Endothelial cell of umbilical vein (primary cell): ENCODE results near the gene MXD4. TPM values are rescaled to one million over a fixed set of nuclear protein-coding genes. Genes with fewer than 3 reads are reported as not detected.

Experiments used
- BruUV-seq: library from RNA; stranded (reverse); fragments of 400-500 nt; replicated peaks from 2 replicates; lab custom pipeline; 2021; lab: Mats Ljungman, UMichigan
- CTCF ChIA-PET: fragments of 300-600, 350-600 bp; sonication (Branson Sonifier 250); formaldehyde crosslinking; loops from one replicate; lab custom pipeline; 2021; ENCODE audit warnings: antibody characterized with exemption, inconsistent platforms; lab: Charles Lee
- POLR2A ChIA-PET: fragments of 300-600, 350-600 bp; sonication (Branson Sonifier 250); formaldehyde crosslinking; loops from one replicate; lab custom pipeline; 2021; ENCODE audit warnings: antibody characterized with exemption, inconsistent platforms; lab: Charles Lee
- DNase-seq: peaks from one replicate; pipeline ENCODE4 v3.0.0-alpha.2; 2011; ENCODE audit warnings: low read depth, low spot score
- FAIRE-seq: peaks from 2 replicates; lab custom pipeline; 2011; peaks lifted over from hg19 to GRCh38; lab: Jason Lieb, UNC
- H2AFZ ChIP-seq: 2 replicates; pipeline ENCODE4 v1.6.0; 2012; ENCODE audit warnings: low read depth, low read length, control low read depth, inconsistent platforms
- H3K27ac ChIP-seq: 2 replicates; pipeline ENCODE4 v1.5.1; 2011; ENCODE audit warnings: low read depth, mild to moderate bottlenecking, control low read depth, low read length, moderate library complexity; ENCODE audit not compliant: insufficient read depth
- H3K27me3 ChIP-seq, 2 experiments: 2 replicates each; pipeline versions ENCODE4 v1.6.0 to v1.6.1; 2011; ENCODE audit warnings: low read length in 2 of 2, mixed read lengths in 1 of 2; ENCODE audit not compliant: control insufficient read depth in 2 of 2, insufficient read depth in 2 of 2
- H3K36me3 ChIP-seq, 2 experiments: 2 replicates in 1 of 2; 3 replicates in 1 of 2; pipeline ENCODE4 v1.5.1; 2011; ENCODE audit warnings: low read length in 2 of 2, mild to moderate bottlenecking in 1 of 2, moderate library complexity in 1 of 2; ENCODE audit not compliant: control insufficient read depth in 2 of 2, insufficient read depth in 2 of 2; ENCODE audit errors: extremely low read depth in 1 of 2
- H3K4me1 ChIP-seq: 3 replicates; pipeline ENCODE4 v1.5.1; 2011; ENCODE audit warnings: mild to moderate bottlenecking, low read length; ENCODE audit not compliant: control insufficient read depth, insufficient read depth; ENCODE audit errors: extremely low read depth
- H3K4me2 ChIP-seq: 2 replicates; pipeline ENCODE4 v1.6.1; 2011; ENCODE audit warnings: low read length, control low read depth, mixed read lengths; ENCODE audit not compliant: insufficient read depth
- H3K4me3 ChIP-seq, 3 experiments: fragments of 200-600 bp in 1 of 3; sonication (generic), shearing (Covaris generic) in 1 of 3; replicated peaks in 1 of 3; 2 replicates each; pipeline ENCODE4 v1.5.1; 2011 to 2016; ENCODE audit warnings: control low read depth in 3 of 3, low read length in 3 of 3, mild to moderate bottlenecking in 2 of 3, inconsistent platforms in 1 of 3, low read depth in 1 of 3, moderate library complexity in 1 of 3; ENCODE audit not compliant: insufficient read depth in 1 of 3
- H3K79me2 ChIP-seq: 2 replicates; pipeline ENCODE4 v1.6.0; 2012; ENCODE audit warnings: low read length, inconsistent platforms; ENCODE audit not compliant: control insufficient read depth, insufficient read depth
- H3K9ac ChIP-seq: replicated peaks from 2 replicates; pipeline ENCODE3; 2011; ENCODE audit warnings: low read length, control low read depth; ENCODE audit not compliant: insufficient read depth; ENCODE audit errors: extremely low read depth
- H3K9me1 ChIP-seq: replicated peaks from 3 replicates; pipeline ENCODE4 v1.6.0; 2011; ENCODE audit warnings: mild to moderate bottlenecking, low read length; ENCODE audit not compliant: control insufficient read depth, insufficient read depth; ENCODE audit errors: extremely low read depth
- H3K9me3 ChIP-seq: replicated peaks from 2 replicates; pipeline ENCODE4 v1.5.1; 2012; ENCODE audit warnings: low read length, inconsistent platforms; ENCODE audit not compliant: control insufficient read depth, insufficient read depth
- H4K20me1 ChIP-seq: replicated peaks from 2 replicates; pipeline ENCODE3; 2011; ENCODE audit warnings: mild to moderate bottlenecking, low read length; ENCODE audit not compliant: control insufficient read depth, insufficient read depth; ENCODE audit errors: extremely low read depth
- EZH2 ChIP-seq: IDR thresholded peaks from 2 replicates; pipeline ENCODE4 v1.6.1; 2012; ENCODE audit warnings: borderline replicate concordance, low read depth, mild to moderate bottlenecking, moderate library complexity, low read length, inconsistent platforms; ENCODE audit not compliant: severe bottlenecking
- FOS ChIP-seq: IDR thresholded peaks from 2 replicates; pipeline ENCODE4 v1.6.1; 2011; ENCODE audit warnings: mild to moderate bottlenecking, low read length, moderate library complexity, borderline replicate concordance; ENCODE audit not compliant: insufficient read depth
- GATA2 ChIP-seq: IDR thresholded peaks from 2 replicates; pipeline ENCODE4 v1.7.0; 2011; ENCODE audit warnings: low read depth, mild to moderate bottlenecking, moderate library complexity, mixed read lengths, low read length; ENCODE audit not compliant: insufficient read length, insufficient read depth
- JUN ChIP-seq: IDR thresholded peaks from 2 replicates; pipeline ENCODE4 v1.6.1; 2011; ENCODE audit warnings: borderline replicate concordance, low read depth; ENCODE audit not compliant: insufficient read length, insufficient read depth
- MYC ChIP-seq: IDR thresholded peaks from one replicate; pipeline ENCODE4 v1.6.1; 2011; ENCODE audit warnings: mild to moderate bottlenecking, low read depth, low read length
- POLR2A ChIP-seq: IDR thresholded peaks from 2 replicates; pipeline ENCODE4 v1.6.1; 2012; ENCODE audit warnings: low read depth, mild to moderate bottlenecking, control low read depth, low read length
- POLR2AphosphoS5 ChIP-seq: IDR thresholded peaks from 2 replicates; pipeline ENCODE4 v1.6.1; 2012; ENCODE audit warnings: low read depth, mild to moderate bottlenecking, control low read depth, low read length, moderate library complexity; ENCODE audit not compliant: insufficient read depth
- dilution Hi-C: fragments of 300-500 bp; cut with MboI; formaldehyde crosslinking; loops from one replicate; pipeline ENCODE4 v1.15.0; 2019; ENCODE audit warnings: low sequenced_read_pairs; ENCODE audit not compliant: extremely low pct_ligation_motif_present
- intact Hi-C: fragments of 100-400 bp; cut with micrococcal nuclease; formaldehyde crosslinking; loops from one replicate; pipeline ENCODE4 v1.10.0; 2022
- polyA plus RNA-seq, 4 experiments: library from polyadenylated mRNA; depleted of rRNA in 3 of 4; stranded (reverse) in 3 of 4; unstranded in 1 of 4; fragments of >200 nt; gene quantifications; 2 replicates each; pipeline versions ENCODE4 v1.2.1 to v1.2.3, GENCODE V29; 2011 to 2012; ENCODE audit warnings: missing spikeins in 1 of 4
- total RNA-seq: library from RNA; stranded (reverse); gene quantifications from 2 replicates; pipeline ENCODE4 v1.2.3, GENCODE V29; 2021
- TF ChIP-seq, protein P1 (sequence below): IDR thresholded peaks from 2 replicates; pipeline ENCODE4 v1.6.1; 2011; ENCODE audit not compliant: insufficient read depth, insufficient read length
- TF ChIP-seq, protein P2 (sequence below), 2 donors: IDR thresholded peaks; 1 replicate in 1 of 2; 2 replicates in 1 of 2; pipeline ENCODE4 v1.5.1; 2011; ENCODE audit warnings: low read length in 2 of 2, mild to moderate bottlenecking in 2 of 2, moderate library complexity in 2 of 2, control low read depth in 1 of 2, inconsistent platforms in 1 of 2, low read depth in 1 of 2; ENCODE audit not compliant: insufficient read depth in 1 of 2; ENCODE audit errors: extremely low read depth in 1 of 2

Gene MXD4
- total and polyA plus RNA-seq, 2 donors (not counting 3 experiments of a cell fraction or from before 2014, with no cell fraction given), result 62.7 to 74.1 TPM

DNA sequence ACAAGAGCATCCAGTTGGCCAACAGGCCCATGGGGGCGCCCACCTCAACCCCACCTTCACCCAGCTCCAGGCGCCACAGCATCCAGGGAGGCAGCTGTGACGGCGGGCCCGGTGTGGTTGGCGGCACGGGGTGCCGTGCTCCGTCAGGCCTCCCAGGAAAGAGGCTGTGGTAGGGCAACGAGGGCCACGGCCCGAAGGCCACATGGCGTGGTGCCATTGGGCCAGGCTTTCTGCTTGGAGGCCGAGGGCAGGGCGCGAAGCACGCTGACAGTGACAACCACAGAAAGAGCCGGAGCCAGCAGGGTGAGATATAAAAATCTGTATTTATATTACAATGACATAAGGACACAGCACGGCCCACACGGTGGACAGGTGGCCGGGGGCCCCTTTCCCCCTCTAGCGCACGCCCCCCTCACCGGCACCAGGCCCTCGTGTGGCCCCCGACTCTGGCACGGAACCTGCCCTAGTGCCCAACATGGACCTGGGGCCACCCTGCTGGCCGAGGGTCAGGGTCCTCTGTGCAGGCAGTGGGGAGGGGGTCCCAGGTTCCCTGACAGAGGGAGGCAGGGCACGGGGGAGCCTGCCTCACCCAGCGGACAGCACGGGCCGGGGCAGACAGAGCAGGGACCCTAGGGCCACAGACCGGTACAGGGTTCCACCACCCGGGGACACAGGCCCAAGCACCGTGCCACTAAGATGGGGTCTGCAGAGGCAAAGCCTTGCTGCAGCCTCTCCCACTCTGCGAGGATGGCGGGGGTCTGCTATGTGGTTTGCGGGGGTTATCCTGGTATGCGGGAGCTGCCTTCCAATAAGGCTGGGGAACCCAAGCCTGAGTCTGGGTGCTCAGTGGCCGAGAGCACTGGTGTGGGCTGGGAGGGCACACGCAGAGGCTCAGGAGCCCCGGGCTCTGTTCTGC is 14.5 kb downstream of the MXD4 start:
- DNase-seq (no peak), FAIRE-seq (no peak)
- Histone ChIP-seq H3K4me3 (no peak overlapping the region), H3K4me2 (no peak overlapping the region), H3K9ac (no peak overlapping the region), H3K36me3 (peaks cover 2 to 21% of the 10 kb centered on the region in 2 experiments), H3K27ac (no peak overlapping the region), H2AFZ (no peak overlapping the region), H3K79me2 (no peaks in the 10 kb centered on the region), H3K9me3 (no peaks in the 10 kb centered on the region), H4K20me1 (no peaks in the 10 kb centered on the region), H3K4me1 (peaks cover 1% of the 10 kb centered on the region), H3K9me1 (no peaks in the 10 kb centered on the region), H3K27me3 (no peaks in the 10 kb centered on the region)
- intact Hi-C loops (no loop called here), dilution Hi-C loops (no loop called here)
- TF ChIP-seq MYC (no peak), GATA2 (no peak), POLR2AphosphoS5 (no peak), FOS (no peak), JUN (no peak), EZH2 (no peak), POLR2A (no peak)
- TF ChIP-seq, protein P1, sequence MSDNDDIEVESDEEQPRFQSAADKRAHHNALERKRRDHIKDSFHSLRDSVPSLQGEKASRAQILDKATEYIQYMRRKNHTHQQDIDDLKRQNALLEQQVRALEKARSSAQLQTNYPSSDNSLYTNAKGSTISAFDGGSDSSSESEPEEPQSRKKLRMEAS, result no peak
- TF ChIP-seq, protein P2, sequence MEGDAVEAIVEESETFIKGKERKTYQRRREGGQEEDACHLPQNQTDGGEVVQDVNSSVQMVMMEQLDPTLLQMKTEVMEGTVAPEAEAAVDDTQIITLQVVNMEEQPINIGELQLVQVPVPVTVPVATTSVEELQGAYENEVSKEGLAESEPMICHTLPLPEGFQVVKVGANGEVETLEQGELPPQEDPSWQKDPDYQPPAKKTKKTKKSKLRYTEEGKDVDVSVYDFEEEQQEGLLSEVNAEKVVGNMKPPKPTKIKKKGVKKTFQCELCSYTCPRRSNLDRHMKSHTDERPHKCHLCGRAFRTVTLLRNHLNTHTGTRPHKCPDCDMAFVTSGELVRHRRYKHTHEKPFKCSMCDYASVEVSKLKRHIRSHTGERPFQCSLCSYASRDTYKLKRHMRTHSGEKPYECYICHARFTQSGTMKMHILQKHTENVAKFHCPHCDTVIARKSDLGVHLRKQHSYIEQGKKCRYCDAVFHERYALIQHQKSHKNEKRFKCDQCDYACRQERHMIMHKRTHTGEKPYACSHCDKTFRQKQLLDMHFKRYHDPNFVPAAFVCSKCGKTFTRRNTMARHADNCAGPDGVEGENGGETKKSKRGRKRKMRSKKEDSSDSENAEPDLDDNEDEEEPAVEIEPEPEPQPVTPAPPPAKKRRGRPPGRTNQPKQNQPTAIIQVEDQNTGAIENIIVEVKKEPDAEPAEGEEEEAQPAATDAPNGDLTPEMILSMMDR (IDR thresholded peaks at IDR 0.05; ENCODE audit: extremely low read depth in 1 of 2, insufficient read depth in 1 of 2, low read depth in 1 of 2, low read length in 2 of 2), result no peak
- POLR2A ChIA-PET, result interaction anchor here (0.6 kb wide), 1 partner anchor 222 kb away, joined by 3 read pairs; the partner anchor contains the start of gene RNF4
- no TSS peak for BruUV-seq
- CTCF ChIA-PET, result interaction anchor here (1.5 kb wide), 1 partner anchor 27 kb away, joined by 5 read pairs; no protein-coding TSS in a partner anchor
